HS-27A (cell line): ENCODE results near the gene GPR87.

Source experiments
- DNase-seq: peaks from one replicate; pipeline ENCODE4 v3.0.0-alpha.2; 2012; ENCODE audit warnings: low read depth, missing footprints

GPR87 gene

DNA sequence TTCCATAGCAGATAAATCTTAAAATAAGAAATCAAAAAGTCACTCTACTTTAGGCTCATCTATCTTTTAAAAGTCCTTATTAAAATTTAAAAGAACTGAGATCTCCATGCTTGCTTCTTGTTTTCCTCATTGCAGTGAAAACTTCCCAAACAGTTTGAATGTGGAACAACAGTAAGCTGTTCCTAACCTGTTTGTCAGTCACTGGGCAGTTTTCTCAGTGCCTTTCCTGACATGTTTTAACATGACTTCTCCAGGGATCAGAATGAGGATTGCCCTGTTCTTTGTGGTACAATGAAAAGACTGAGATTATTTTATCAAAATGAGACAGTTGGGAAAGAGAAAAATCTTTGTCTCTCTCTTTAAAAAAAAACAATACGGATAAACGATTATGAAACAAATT lies 774 bp downstream of the GPR87 start:
- no peak for DNase-seq

DNA sequence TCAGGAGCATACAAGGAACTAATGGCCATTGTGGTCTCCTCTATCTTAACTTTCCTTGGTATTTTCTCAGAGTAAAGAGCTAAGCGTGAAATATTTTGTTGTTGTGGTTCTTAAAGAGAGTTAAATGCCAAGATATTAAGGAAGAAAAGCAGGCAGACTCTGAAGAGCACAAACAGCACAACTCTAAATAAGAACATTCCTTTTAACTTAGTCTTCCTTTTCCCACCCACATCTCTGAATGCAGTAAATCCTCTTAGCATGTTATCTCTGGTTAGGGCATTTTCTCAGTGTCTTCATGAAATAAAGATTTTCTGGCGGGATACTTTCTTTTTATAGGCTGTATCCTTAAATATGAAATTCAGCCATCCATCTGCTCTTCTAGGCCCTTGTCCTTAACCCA lies 1.5 kb downstream of the GPR87 start:
- DNase-seq: no peak

DNA sequence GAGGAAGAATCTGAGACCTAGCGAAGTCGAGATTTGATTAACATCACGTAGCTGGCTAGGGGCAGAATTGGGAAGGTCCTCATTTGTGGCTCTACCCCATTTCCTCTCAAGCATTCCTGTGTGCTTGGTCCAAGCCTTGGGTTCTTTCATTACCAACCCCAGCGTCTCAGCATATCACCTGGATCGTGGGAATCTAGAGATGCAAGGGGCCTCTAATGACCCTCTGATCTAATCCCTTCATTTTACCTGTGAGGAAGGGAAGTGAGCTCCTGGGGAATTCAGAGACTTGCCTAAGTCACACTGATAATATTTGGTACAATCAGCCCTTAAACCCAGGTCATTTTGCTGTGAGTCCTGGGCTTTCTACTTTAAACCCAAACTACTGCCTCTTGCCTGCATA lies 2.0 kb downstream of the GPR87 start:
- no peak for DNase-seq

DNA sequence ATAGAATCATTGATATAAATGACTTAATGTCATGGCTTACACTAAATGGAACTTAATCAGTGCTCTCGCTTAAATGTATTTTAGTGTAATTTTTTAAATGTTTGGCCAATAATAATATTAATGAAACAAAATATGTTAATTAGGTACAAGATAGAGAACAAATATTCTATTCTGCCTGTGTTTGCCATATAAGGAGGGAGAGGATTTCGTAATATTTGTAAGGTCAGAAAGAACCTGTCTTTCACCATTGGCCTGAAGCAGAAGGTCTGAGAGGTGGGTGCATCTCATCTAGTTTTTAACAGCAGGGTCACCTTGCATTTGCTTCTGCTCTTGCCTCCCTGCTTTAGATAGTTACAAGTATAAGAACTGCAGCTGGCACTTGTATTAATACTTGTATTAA lies 2.5 kb downstream of the GPR87 start:
- no peak for DNase-seq

DNA sequence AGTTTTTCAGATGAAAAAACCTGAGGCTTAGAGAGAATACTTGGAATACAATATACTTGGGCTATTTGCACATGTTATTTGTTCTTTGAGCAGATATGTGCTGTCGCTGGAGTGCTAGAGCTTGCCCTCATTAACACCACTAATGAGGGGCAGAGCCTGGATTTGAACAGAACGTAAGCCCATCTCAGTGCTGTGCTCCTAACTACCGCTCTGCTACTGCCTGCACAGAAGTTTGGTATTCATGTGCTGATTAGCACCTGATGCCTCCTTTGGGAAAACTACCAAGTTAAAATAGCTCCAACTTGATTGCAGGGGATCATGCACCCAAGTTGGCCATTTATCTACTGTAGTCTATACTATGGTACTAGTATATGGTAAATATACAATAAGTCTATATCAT lies 3.6 kb downstream of the GPR87 start:
- no peak for DNase-seq

DNA sequence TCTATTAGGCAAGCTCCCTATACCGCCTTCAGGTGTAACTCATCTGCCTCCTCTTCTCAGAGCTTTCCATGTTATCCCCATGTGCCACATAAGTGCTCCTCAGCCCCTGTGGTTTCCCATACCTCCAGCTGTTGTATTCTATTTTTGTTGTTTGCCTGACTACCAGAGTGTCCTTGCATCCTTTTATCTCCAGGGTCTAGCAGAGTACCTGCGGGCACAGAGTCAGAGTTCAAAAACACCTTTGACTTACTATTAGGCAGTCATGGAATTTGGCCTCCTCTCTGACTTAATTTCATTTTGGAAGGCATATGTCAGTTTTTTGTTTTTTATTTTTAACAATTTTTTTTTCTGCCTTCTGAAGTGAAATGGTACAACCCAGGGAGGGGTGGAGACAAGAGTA lies 7.1 kb downstream of the GPR87 start:
- no peak for DNase-seq

DNA sequence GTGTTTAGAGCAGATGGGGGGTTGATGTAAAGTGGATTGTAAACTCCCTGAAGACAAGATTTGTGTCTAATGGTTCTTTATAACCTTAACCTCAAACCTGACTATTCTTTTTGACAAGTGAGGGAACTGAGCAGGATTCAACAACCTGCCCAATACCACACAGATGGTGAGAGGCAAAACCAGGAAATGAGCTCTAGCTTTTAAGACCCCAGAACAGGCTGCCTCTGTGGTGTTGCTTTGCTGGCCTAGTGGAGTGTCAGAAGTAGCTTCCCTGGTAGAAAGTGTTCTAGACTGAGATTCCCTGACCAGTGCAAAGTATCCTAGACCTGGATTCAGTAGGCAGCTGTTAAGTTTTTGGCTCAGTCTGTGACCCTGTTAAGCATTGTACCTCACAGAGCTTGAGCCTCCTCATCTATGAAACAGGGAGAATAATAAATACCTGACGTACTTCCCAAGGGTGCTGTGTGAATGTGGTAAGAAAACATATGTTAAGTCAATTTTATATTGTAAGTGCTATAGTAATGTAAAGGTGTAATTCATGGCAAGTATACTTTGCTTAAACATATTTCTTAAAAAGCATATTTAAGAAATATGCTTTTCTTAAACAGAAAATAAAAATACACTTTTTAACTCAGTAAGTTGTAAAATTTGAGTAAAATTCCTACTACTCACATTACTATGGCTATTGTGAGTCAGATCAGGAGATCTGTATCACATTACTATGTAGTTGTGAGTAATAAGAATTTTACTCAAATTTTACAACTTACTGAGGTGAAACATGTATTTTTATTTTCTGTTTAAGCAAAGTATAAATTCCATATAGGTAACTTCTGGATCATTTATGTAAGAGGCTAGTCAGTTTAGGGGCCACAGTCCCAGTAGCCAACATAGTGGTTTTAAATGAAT lies 8.8 kb downstream of the GPR87 start:
- no peak for DNase-seq

DNA sequence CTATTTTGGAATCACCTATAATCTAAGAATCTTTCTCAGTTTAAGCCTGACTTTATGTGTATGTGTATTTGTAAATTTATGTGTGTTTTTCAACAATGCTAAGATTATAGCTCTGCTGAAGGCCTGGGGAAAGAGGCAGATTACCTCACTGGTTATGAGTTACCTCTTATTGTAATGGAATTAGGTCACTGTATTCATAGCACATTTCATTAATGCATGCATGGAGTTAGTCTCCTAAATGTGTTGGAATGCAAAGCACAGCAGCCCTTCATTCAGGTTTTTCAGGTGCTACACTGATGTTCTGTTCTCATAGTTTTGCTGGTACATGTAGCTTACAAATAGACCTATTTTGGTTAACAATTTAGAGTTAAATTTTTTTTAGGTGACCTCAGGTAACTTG lies 9.5 kb downstream of the GPR87 start:
- DNase-seq: no peak

DNA sequence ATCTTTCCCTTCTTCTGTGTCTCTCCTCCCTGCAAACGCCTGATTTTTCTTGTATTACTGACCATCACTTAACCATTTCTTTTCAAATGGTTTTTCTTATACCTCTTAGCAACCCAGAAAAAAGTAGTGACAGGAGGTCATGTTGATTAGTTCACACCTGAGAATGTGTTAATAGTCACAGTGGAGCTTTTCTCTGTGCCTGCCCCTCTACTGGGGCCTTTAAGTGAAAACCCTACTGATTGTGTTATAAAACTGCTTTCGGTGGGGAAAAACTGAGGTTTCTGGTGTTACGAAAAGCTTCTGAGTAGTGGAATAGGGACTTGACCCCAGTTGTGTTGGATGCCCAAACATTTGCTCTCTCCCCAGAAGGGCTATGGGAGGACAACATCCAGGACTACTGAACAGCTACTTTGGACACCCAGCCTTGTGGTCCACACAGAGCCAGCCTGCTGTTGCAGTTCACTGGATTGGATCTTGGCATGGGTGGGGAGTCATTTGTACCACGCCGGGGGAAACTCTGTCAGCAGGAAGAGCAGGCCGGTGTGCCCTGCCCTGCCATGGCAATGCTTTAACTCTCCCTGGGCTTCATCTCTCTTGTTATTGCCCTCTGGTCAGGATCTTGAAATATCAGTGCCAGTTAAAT lies 10.3 kb downstream of the GPR87 start:
- DNase-seq: no peak

DNA sequence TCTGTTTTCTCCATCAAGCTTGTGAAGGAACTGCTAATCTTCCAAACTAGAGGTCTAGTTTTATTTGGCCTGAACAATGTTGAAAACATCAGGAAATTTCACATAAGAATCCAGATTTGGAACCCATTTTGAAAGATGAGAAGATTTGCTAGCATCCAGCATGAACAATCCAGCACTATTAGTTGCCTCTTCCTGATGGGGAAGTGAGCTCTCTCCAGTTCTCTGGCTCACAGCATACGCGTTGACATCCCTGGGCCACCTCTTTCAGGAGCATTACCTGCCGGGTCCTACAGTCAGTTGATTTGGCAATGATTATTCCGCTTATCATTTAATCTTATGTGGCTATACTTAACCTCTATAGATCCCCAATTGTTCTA lies 10.9 kb downstream of the GPR87 start:
- DNase-seq: no peak

DNA sequence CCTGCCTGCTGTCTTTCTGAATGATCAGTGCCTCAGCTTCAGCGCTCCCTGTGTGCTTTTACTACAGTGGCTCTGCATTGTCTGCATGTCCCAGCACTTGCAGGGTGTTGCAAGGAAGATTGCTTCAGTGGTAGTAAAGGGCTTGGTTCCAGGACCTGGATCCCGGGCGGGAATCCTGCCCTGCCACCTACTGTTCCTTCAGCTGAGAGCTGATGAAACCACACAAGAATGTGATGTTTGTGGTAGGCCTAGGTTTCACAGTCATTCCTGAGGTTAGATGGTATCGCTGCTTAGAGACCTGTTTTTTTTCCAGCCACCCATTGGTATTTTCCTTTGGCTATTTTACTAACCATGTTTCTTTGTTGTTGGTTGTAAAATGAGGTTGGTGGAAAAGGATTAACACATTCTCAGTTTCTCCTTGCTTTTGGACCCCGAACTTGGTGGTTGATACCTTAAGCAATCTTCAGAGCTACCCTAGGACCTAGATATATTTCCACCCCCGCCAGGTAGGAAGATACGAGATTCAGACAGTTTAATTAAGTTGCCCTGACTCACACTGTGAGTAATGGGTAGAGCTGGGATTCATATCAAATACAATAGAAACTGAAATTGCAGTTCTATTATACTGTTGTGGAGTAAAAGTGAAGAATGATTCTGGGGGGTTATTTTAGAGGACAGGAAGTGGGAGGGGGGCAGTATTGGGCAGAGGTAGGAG lies 11.4 kb downstream of the GPR87 start:
- peak; percentile 75 for DNase-seq

DNA sequence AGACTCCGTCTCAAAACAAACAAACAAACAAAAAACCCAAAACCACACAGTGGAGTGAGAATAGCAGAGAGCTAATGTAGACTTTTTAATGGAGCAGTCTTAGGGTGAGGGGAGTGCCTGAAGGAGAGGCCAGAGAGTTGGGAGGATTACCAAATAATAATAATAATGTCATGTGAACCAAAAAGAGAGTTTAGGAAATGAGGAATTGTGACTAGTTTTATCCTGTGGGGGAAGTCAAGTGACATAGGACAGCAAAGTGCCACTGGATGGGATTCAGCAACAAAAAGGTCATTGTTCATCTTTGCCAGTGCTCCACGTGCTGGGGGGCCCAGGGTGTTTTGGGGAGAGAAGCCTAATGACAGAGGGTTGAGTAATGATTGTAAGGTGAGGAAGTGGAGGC lies 12.9 kb downstream of the GPR87 start:
- DNase-seq: no peak

DNA sequence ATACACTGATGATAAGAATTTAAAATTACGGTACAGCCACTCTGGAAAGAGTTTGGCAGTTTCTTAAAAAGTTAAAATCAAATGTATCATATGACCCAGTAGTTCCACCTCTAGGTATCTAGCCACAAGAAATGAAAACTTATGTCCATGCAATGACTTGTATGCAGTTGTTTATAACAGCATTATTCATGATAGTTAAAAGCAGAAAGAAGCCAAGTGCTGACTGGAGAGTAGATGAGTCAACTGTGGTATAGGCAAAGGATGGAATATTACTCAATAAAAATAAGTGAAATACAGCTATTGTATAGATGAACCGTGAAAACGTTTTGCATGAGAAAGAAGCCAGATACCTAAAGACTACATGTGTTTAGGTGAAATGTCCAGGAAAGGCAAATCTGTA lies 14.8 kb downstream of the GPR87 start:
- DNase-seq: no peak

DNA sequence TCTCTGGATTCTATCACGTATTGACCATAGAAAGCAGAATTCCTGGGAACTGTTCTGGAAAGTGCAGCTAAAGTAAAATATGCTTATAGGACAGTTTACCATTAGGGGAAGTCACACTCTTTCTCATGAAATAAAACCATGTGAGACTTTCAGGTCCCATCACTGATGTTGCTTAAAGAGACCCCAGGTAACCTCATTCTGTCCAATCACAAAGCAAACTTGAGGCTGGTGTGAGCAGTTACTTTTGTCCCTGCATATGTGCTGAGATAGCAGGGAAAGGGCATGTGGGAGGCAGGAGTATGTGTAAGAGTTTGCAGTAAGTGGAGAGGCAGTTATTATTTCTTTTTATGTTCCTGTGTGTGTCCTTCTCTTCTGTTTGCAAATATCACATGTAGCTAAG lies 16.1 kb downstream of the GPR87 start:
- DNase-seq: no peak

DNA sequence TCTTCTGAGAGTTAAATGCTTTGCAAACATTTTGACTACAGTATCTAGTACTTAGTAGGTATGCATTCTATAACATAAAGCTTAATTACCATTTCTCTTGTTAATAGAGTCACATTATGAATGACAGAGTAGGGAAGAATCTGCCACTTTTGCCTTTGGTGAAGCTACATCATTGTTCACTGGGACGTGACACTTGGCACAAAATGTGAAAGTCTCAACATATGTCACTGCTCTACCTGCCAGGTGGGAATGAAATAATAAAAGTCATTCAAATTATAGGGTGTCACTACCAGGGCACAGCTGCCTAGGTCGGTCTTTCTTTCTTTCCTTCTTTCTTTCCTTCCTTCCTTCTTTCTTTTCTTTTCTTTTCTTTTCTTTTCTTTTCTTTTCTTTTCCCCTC lies 17.6 kb downstream of the GPR87 start:
- DNase-seq: no peak

DNA sequence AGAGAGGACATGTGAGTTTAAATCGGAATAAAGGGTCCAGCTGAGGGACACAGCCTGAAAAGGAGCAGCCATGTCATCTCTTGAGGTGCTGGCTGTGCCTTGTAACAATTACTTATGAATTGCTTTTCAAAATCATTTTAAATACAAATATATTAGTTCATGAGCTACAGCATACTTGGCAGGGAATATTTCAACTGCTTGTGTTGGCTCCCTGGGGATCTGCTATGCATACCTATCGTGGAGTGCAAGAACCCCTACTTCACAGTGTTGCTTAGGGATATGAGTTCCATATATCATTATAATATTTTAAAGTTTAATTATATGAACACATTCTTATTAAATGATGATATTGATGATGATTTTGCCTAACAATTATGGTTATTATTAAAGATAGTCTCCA lies 19.2 kb downstream of the GPR87 start:
- DNase-seq: no peak

DNA sequence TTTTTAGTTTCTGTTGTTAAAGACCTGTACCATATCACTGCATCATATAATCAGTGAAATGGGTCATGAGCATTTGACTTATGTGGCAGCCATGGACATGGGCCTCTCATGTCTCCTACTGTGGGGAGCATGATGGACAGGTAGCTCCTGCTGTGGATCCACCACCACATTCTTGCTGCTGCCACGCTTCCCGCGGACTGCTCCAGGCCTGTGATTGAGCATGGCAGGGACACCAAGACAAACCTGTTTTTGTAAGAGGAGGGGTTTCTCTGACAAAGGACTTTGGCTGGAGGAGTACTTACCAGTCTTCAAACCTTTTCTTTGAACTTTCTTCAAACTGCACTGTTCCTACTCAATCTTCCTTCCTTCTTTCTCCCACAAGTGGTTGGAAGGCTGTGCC lies 20.4 kb downstream of the GPR87 start:
- no peak for DNase-seq

DNA sequence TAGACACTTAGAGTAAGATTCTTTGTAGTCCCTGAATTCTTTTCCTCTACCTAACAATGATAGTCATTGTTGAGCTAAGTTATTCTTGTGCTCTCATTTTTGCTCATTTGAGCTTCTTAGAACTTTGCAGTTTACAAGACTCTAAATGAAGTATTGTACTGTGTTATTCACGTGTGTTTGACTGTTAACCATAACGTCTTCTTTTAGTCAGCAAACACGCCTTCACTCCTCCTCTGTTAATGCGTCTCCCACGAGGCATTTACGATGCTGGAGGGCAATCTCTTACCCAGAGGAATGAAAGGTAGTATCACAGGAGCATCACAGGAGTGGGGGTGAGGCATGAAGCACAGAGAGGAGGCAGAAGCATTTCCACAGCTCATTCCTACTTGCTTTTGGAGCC lies 23.5 kb downstream of the GPR87 start:
- no peak for DNase-seq

DNA sequence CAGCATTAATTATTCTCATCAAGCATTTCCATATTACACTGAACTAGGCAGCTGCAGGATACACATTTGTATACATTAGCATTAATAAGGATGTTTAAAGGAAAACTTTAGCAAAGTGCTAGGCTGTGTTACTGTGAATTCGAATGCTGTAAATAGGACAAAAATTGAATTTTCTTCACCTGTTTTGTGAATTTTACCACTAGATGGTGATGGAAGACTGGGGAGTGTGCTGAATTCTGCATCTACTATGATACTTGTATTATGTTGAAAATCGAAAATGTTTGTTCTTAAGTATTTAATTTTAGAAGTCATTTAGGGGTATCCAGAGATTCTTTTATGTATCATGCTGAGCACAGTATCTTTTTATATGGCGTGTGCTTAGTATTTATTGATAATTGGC lies 25.9 kb downstream of the GPR87 start:
- DNase-seq: no peak

DNA sequence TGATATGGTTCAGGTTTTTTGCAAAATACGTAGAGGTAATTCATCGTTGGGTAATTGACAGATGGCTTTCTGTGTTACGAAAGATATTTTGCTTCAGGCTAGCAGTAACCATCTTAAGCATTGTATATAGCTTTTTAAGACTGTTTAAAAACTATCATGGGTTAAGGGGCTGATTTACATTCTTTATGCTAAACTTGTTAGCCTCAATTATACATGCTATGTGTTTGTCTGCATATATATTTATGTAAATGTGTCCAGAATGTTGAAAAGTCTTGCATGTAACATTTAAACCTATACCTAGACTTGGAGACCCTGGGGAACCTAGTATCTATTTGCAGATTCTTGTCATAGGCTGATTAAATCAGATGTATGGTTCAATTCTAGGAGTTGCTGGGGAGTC lies 27.2 kb downstream of the GPR87 start:
- DNase-seq: no peak

DNA sequence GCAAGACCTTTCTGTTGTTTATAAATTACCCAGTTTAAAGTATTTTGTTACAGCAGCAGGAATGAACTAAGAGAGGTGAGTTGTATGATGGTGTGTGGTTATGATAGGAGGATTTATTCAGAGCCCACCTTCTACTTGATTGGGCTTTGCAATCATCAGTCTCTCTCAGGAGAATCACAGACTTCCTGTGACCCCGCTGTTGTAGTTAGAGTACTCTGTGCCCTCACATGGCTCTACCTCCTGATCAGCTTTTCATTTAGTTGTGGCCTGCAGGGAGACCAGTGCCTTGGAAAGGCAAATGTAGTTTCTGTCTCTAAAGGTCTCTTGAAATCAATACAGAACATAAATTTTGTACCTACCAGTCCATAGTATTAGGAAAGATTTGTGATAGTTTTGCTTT lies 30.7 kb downstream of the GPR87 start:
- no peak for DNase-seq

DNA sequence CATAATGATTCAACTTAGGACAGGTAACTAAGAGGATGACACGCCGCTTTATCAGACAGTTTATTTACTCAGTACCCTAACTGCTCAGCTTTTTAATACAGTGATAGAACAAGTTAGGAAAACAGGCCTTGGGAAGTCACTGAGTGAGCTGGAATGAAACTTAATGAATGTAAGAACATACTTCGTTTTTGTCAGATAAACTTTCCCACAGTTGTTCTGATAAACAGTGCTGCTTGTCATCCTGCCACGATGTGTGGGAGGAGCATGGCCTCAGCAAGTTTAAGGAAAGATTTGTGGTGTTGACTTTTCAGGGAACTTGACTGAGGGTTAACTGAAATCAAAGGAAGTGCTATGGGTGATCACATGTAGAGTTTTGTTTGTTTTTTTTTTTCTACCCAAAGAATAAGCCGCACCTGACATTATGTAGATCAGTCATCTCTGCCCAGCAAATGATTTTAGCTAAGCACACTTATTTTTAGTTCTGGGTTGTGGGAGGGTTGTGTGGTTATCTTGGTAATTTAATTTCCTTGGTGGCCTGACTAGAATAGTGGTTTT lies 32.6 kb downstream of the GPR87 start:
- no peak for DNase-seq

DNA sequence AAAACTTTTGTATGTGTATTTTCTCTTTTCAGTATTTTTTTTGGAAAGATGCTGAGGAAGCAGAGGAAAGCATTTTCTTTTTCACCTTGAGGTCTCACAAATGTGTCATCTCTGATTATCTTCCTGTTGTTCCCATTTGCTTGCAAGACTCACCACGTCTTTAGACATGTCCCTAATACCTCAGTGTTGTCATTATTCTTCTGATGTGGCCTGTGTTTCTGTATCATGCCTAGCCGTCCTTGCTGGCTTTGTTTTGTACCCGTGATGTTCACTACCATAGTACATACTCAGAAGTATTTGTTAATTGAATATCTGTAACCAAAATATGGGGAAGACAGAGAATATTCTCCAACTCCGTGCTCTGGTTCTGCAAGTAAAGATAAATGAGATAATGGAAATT lies 33.2 kb downstream of the GPR87 start:
- DNase-seq: no peak
